Measurements from ENCODE around the gene ERVV-1. TPM values are rescaled to one million over a fixed set of nuclear protein-coding genes. Genes with fewer than 3 reads are reported as not detected.

ERVV-1 gene
- total and polyA plus RNA-seq, 2 of the 13 experiments (the other 11 are each of a cell fraction or from before 2014, with no cell fraction given): not detected

DNA sequence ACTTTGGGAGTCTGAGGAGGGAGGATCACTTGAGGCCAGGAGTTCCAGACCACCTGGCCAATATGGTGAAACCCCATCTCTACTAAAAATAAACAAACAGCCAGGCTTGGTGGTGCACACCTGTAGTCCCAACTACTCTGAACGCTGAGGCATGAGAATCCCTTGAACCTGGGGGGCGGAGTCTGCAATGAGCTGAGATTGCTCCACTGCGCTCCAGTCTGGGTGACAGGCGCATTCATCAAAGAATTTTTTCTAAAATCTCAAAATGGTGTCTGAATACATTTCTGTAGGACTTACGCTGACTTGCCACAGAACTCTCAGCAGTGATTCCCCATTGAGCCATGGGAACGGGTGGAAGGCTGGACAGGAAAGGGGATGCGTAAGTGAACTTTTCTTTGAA is 18.0 kb upstream of the ERVV-1 start:
- ATAC-seq (no peak), DNase-seq (ENCODE audit: low spot score) (no peak), FAIRE-seq (no peak)
- ChIA-PET POLR2A (no interaction called here), CTCF (ENCODE audit: low intra/inter-chr PET ratio, low total read pairs) (no interaction called here)
- Histone ChIP-seq H3K9ac (ENCODE audit: insufficient read depth, low read depth, low read length) (no peak overlapping the region), H2AFZ (ENCODE audit: low read length) (no peak overlapping the region), H3K27me3 (ENCODE audit: control insufficient read depth in 1 of 2, insufficient read depth in 2 of 2, low read length in 2 of 2) (no peaks in the 10 kb centered on the region), H3K4me3 (replicated peaks in 1 of 3; ENCODE audit: insufficient read depth in 1 of 3, low read depth in 2 of 3, low read length in 3 of 3) (no peak overlapping the region), H3K36me3 (replicated peaks in 1 of 2; ENCODE audit: control insufficient read depth in 1 of 2, insufficient read depth in 2 of 2, low read length in 2 of 2) (no peaks in the 10 kb centered on the region), H3K4me2 (ENCODE audit: low read depth, low read length) (no peak overlapping the region), H3K27ac (ENCODE audit: extremely low read length, insufficient read depth, low read length) (no peak overlapping the region), H4K20me1 (ENCODE audit: insufficient read depth, low read length) (no peaks in the 10 kb centered on the region), H3K9me3 (ENCODE audit: low read length) (peaks cover 43% of the 10 kb centered on the region), H3K4me1 (ENCODE audit: insufficient read depth, low read length) (no peaks in the 10 kb centered on the region), H3K79me2 (ENCODE audit: insufficient read depth, low read length) (no peaks in the 10 kb centered on the region)
- in situ Hi-C loops (cut with HindIII; ENCODE audit: extremely low pct_ligation_motif_present, low pct_unique_long_range_greater_than_20kb) (no loop called here), intact Hi-C loops (cut with micrococcal nuclease; ENCODE audit: unreplicated experiment) (no loop called here)
- WGBS (ENCODE audit: low lambda C conversion rate): 63% methylated on average over 7 of the region's 7 CpGs
- no TSS peak for BruUV-seq (replicated peaks)
- TF ChIP-seq DPF2 (CRISPR knock-in tag; IDR thresholded peaks at IDR 0.05; ENCODE audit: borderline replicate concordance, low read depth): no peak
- TF ChIP-seq EZH2 (conservative IDR thresholded peaks at IDR 0.05; ENCODE audit: low read depth, low read length): no peak
- no peak for TF ChIP-seq ZNF350 (CRISPR knock-in tag; IDR thresholded peaks at IDR 0.05; ENCODE audit: borderline replicate concordance, low read depth)
- TF ChIP-seq ZNF30 (CRISPR knock-in tag; IDR thresholded peaks at IDR 0.05): no peak
- TF ChIP-seq TAF1 (CRISPR knock-in tag; IDR thresholded peaks at IDR 0.05): no peak
- no peak for TF ChIP-seq ZFP37 (CRISPR knock-in tag; IDR thresholded peaks at IDR 0.05; ENCODE audit: borderline replicate concordance)
- TF ChIP-seq RNF2 (conservative IDR thresholded peaks at IDR 0.05; ENCODE audit: low read depth): no peak
- TF ChIP-seq YY1 (IDR thresholded peaks at IDR 0.05; ENCODE audit: insufficient read depth, insufficient replicate concordance, low read depth, low read length): no peak
- no peak for TF ChIP-seq PHF5A (CRISPR knock-in tag; IDR thresholded peaks at IDR 0.05; ENCODE audit: low read depth, unreplicated experiment)
- no peak for TF ChIP-seq ZNF407 (CRISPR knock-in tag; IDR thresholded peaks at IDR 0.05; ENCODE audit: not compliant biosample characterization)
- TF ChIP-seq NR2C2 (CRISPR knock-in tag; IDR thresholded peaks at IDR 0.05; ENCODE audit: borderline replicate concordance): no peak
- TF ChIP-seq GABPA (IDR thresholded peaks at IDR 0.05; ENCODE audit: low read depth, low read length): no peak
- no peak for TF ChIP-seq GABPA (CRISPR knock-in tag; IDR thresholded peaks at IDR 0.05; ENCODE audit: low read depth)
- TF ChIP-seq SAFB2 (CRISPR knock-in tag; IDR thresholded peaks at IDR 0.05; ENCODE audit: borderline replicate concordance, low read depth): no peak
